Tibial nerve (tissue), 4 donors: ENCODE measurements around the gene ANKRD28. TPM values are rescaled to one million over a fixed set of nuclear protein-coding genes. Genes with fewer than 3 reads are reported as not detected.

Source experiments
- DNase-seq, 2 donors: peaks; one replicate each; pipeline ENCODE4 v3.0.0-alpha.2; 2019; ENCODE audit warnings: low spot score in 2 of 2
- H3K27ac ChIP-seq, 4 donors: fragments of 200-600 bp; sonication (generic) in 3 of 4; one replicate each; pipeline ENCODE4 v1.5.1; 2017 to 2019; ENCODE audit warnings: mild to moderate bottlenecking in 1 of 4
- H3K27me3 ChIP-seq, 2 donors: fragments of 200-600 bp; sonication (generic) in 1 of 2; one replicate each; pipeline versions ENCODE4 v1.5.1 to v1.6.0; 2017 to 2019
- H3K36me3 ChIP-seq, 3 donors: fragments of 200-600 bp; sonication (generic); one replicate each; pipeline ENCODE4 v1.5.1; 2018 to 2019
- H3K4me1 ChIP-seq, 4 donors: fragments of 200-600 bp; sonication (generic) in 3 of 4; one replicate each; pipeline ENCODE4 v1.5.1; 2017 to 2019
- H3K4me3 ChIP-seq, 4 donors: fragments of 200-600 bp; sonication (generic) in 3 of 4; one replicate each; pipeline ENCODE4 v1.5.1; 2017 to 2019; ENCODE audit warnings: mild to moderate bottlenecking in 1 of 4, moderate library complexity in 1 of 4
- H3K9me3 ChIP-seq, 4 donors: fragments of 200-600 bp; sonication (generic) in 3 of 4; one replicate each; pipeline ENCODE4 v1.5.1; 2017 to 2019
- EP300 ChIP-seq, 2 donors: sonication (generic); formaldehyde crosslinking; IDR thresholded peaks; one replicate each; pipeline ENCODE4 v1.6.1; 2017; ENCODE audit warnings: antibody characterized with exemption in 2 of 2, mild to moderate bottlenecking in 1 of 2
- POLR2A ChIP-seq, 2 donors: fragments of 450-650 bp; IDR thresholded peaks; one replicate each; pipeline ENCODE4 v1.6.1; 2017; ENCODE audit warnings: antibody characterized with exemption in 2 of 2, mild to moderate bottlenecking in 2 of 2, moderate library complexity in 2 of 2
- WGBS, 2 donors: methylation state at CpG; one replicate each; pipeline ENCODE4 v1.1.5; 2018; 5-methylcytosine and 5-hydroxymethylcytosine counted together
- total RNA-seq, 4 donors: library from RNA; depleted of rRNA; stranded (reverse); fragments of >200 nt; gene quantifications; one replicate each; pipeline ENCODE4 v1.1.0, GENCODE V29; 2016
- TF ChIP-seq, protein P1 (sequence below), 5 experiments: fragments of 200-600 bp in 3 of 5; fragments of 450-650 bp in 2 of 5; sonication (generic) in 3 of 5; IDR thresholded peaks; one replicate each; pipeline ENCODE4 v1.5.1; 2016 to 2019; ENCODE audit warnings: antibody characterized with exemption in 5 of 5, mild to moderate bottlenecking in 3 of 5, moderate library complexity in 2 of 5

The ANKRD28 gene
- total RNA-seq, 4 donors from 2014 or later = 78.3 to 93.6 (median 81.0) TPM

- H3K27ac ChIP-seq = peak overlapping the region; percentile 32 to 86 (median 62)
- no peak overlapping the region for H3K4me3 ChIP-seq
- 50 to 52% methylated on average over 2 of the region's 2 CpGs for WGBS, 2 donors
- peaks cover 0 to 8% (median 0%) of the 10 kb centered on the region in 3 donors for H3K36me3 ChIP-seq
- no peaks in the 10 kb centered on the region for H3K27me3 ChIP-seq
- no peaks in the 10 kb centered on the region for H3K9me3 ChIP-seq
- no peak for DNase-seq
- H3K4me1 ChIP-seq = peaks cover 0 to 31% (median 15%) of the 10 kb centered on the region in 4 donors
- TF ChIP-seq, protein P1, sequence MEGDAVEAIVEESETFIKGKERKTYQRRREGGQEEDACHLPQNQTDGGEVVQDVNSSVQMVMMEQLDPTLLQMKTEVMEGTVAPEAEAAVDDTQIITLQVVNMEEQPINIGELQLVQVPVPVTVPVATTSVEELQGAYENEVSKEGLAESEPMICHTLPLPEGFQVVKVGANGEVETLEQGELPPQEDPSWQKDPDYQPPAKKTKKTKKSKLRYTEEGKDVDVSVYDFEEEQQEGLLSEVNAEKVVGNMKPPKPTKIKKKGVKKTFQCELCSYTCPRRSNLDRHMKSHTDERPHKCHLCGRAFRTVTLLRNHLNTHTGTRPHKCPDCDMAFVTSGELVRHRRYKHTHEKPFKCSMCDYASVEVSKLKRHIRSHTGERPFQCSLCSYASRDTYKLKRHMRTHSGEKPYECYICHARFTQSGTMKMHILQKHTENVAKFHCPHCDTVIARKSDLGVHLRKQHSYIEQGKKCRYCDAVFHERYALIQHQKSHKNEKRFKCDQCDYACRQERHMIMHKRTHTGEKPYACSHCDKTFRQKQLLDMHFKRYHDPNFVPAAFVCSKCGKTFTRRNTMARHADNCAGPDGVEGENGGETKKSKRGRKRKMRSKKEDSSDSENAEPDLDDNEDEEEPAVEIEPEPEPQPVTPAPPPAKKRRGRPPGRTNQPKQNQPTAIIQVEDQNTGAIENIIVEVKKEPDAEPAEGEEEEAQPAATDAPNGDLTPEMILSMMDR (IDR thresholded peaks at IDR 0.05) = no peak
- TF ChIP-seq EP300 (IDR thresholded peaks at IDR 0.05) = no peak
- TF ChIP-seq POLR2A (IDR thresholded peaks at IDR 0.05) = no peak
Measured at GRCh38 chr3:15769256-15769915, 28.4 kb downstream of the ANKRD28 start.

GRCh38 chr3:15768421-15769255, 29.1 kb downstream of the ANKRD28 start:
- Histone ChIP-seq H3K36me3 (peaks cover 0 to 13% (median 0%) of the 10 kb centered on the region in 3 donors), H3K9me3 (no peaks in the 10 kb centered on the region), H3K27me3 (no peaks in the 10 kb centered on the region), H3K4me1 (peaks cover 0 to 31% (median 15%) of the 10 kb centered on the region in 4 donors), H3K27ac (peak overlapping the region; percentile 32 to 89 (median 70)), H3K4me3 (no peak overlapping the region)
- 68 to 72% methylated on average over 5 of the region's 5 CpGs for WGBS, 2 donors
- peak in 1 of 2 donors; percentile 30 for DNase-seq
- TF ChIP-seq POLR2A (IDR thresholded peaks at IDR 0.05) (no peak), EP300 (IDR thresholded peaks at IDR 0.05) (peak in 1 of 2 donors; percentile 93)

GRCh38 chr3:15766406-15766805, 31.4 kb downstream of the ANKRD28 start:
- Histone ChIP-seq H3K9me3 (no peaks in the 10 kb centered on the region), H3K27me3 (no peaks in the 10 kb centered on the region), H3K36me3 (peaks cover 0 to 18% (median 0%) of the 10 kb centered on the region in 3 donors), H3K27ac (peak overlapping the region in 1 of 4 donors; percentile 89), H3K4me1 (peaks cover 0 to 31% (median 15%) of the 10 kb centered on the region in 4 donors), H3K4me3 (no peak overlapping the region)
- no peak for DNase-seq
- WGBS, 2 donors = 93 to 95% methylated on average over 1 of the region's 1 CpG
- TF ChIP-seq POLR2A (IDR thresholded peaks at IDR 0.05) = no peak
- TF ChIP-seq, protein P1 (IDR thresholded peaks at IDR 0.05) = no peak
- TF ChIP-seq EP300 (IDR thresholded peaks at IDR 0.05) = no peak

DNA sequence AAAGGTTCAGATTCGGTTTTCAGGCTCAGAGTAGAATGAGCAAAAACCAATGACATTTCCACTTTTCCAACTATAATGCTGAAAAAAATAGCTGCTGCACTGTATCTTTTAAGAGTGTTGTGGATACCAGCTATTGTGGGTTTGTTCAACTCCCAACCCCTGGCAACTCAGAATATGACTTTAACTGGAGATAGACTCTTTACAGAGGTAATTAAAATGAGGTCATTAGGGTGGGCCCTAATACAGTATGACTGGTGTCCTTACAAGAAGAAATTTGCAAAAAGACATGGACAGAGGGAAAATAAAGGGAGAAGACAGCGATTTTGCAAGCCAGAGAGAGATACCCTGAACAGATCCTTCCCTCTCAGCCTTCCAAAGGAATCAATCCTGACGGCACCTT, 39.5 kb downstream of the ANKRD28 start:
- H3K9me3 ChIP-seq = no peaks in the 10 kb centered on the region
- no peak for DNase-seq
- H3K27ac ChIP-seq = no peak overlapping the region
- H3K27me3 ChIP-seq = no peaks in the 10 kb centered on the region
- TF ChIP-seq, protein P1 (IDR thresholded peaks at IDR 0.05) = no peak
- no peak for TF ChIP-seq POLR2A (IDR thresholded peaks at IDR 0.05)
- TF ChIP-seq EP300 (IDR thresholded peaks at IDR 0.05) = no peak
- H3K4me3 ChIP-seq = no peak overlapping the region
- peaks cover 0 to 10% (median 0%) of the 10 kb centered on the region in 4 donors for H3K4me1 ChIP-seq
- H3K36me3 ChIP-seq = peaks cover 0 to 1% (median 0%) of the 10 kb centered on the region in 3 donors
- 76 to 80% methylated on average over 3 of the region's 3 CpGs for WGBS, 2 donors

- TF ChIP-seq POLR2A (IDR thresholded peaks at IDR 0.05) (no peak), EP300 (IDR thresholded peaks at IDR 0.05) (no peak)
- TF ChIP-seq, protein P1 (IDR thresholded peaks at IDR 0.05) = no peak
- Histone ChIP-seq H3K4me3 (no peak overlapping the region), H3K9me3 (no peaks in the 10 kb centered on the region), H3K4me1 (peaks cover 0 to 10% (median 0%) of the 10 kb centered on the region in 4 donors), H3K27me3 (no peaks in the 10 kb centered on the region), H3K27ac (no peak overlapping the region), H3K36me3 (no peaks in the 10 kb centered on the region)
- DNase-seq = no peak
- 83 to 97% methylated on average over 1 of the region's 1 CpG for WGBS, 2 donors
Measured at GRCh38 chr3:15757824-15758223, 40.0 kb downstream of the ANKRD28 start.
